Uterus (tissue), 2 donors: ENCODE measurements around the gene CCDC88B.

Experiments used
- POLR2A ChIP-seq, 2 donors: fragments of 450-650 bp; IDR thresholded peaks; one replicate each; pipeline ENCODE4 v1.6.1; 2016; ENCODE audit warnings: antibody characterized with exemption in 2 of 2, mild to moderate bottlenecking in 1 of 2, moderate library complexity in 1 of 2
- TF ChIP-seq, protein P1 (sequence below), 4 experiments: fragments of 200-600 bp in 2 of 4; fragments of 450-650 bp in 2 of 4; sonication (generic) in 2 of 4; IDR thresholded peaks; one replicate each; pipeline ENCODE4 v1.5.1; 2016 to 2019; ENCODE audit warnings: antibody characterized with exemption in 4 of 4, mild to moderate bottlenecking in 2 of 4, moderate library complexity in 1 of 4

- TF ChIP-seq, protein P1, sequence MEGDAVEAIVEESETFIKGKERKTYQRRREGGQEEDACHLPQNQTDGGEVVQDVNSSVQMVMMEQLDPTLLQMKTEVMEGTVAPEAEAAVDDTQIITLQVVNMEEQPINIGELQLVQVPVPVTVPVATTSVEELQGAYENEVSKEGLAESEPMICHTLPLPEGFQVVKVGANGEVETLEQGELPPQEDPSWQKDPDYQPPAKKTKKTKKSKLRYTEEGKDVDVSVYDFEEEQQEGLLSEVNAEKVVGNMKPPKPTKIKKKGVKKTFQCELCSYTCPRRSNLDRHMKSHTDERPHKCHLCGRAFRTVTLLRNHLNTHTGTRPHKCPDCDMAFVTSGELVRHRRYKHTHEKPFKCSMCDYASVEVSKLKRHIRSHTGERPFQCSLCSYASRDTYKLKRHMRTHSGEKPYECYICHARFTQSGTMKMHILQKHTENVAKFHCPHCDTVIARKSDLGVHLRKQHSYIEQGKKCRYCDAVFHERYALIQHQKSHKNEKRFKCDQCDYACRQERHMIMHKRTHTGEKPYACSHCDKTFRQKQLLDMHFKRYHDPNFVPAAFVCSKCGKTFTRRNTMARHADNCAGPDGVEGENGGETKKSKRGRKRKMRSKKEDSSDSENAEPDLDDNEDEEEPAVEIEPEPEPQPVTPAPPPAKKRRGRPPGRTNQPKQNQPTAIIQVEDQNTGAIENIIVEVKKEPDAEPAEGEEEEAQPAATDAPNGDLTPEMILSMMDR (IDR thresholded peaks at IDR 0.05), result no peak
- no peak for TF ChIP-seq POLR2A (IDR thresholded peaks at IDR 0.05)
Observed at GRCh38 chr11:64312947-64313346, 27.1 kb upstream of the CCDC88B start.
